ENCODE data around the gene ANKMY1. TPM values are rescaled to one million over a fixed set of nuclear protein-coding genes. Genes with fewer than 3 reads are reported as not detected.

Gene ANKMY1
- total and polyA plus RNA-seq, 2 experiments from 2014 or later: 2.3 to 8.9 TPM

GRCh38 chr2:240508832-240509545 lies 48.8 kb downstream of the ANKMY1 start:
- Histone ChIP-seq H3K27ac (ENCODE audit: low read depth) (no peak overlapping the region), H3K27me3 (ENCODE audit: insufficient read depth) (no peaks in the 10 kb centered on the region), H3K9me2 (ENCODE audit: insufficient read depth) (0 out of 2 replicates have a peak, but pooled peaks cover 4% of the 10 kb centered on the region), H3K4me1 (ENCODE audit: insufficient read depth) (no peaks in the 10 kb centered on the region), H4K20me1 (replicated peaks; ENCODE audit: insufficient read depth) (no peaks in the 10 kb centered on the region), H3K4me2 (no peak overlapping the region), H3K4me3 (no peak overlapping the region), H3K79me2 (replicated peaks; ENCODE audit: insufficient read depth) (no peaks in the 10 kb centered on the region), H3F3A (replicated peaks; ENCODE audit: low read depth) (no peaks in the 10 kb centered on the region), H3K36me3 (ENCODE audit: insufficient read depth) (no peaks in the 10 kb centered on the region), H2AFZ (no peak overlapping the region)
- ATAC-seq (no peak), DNase-seq (ENCODE audit: low spot score) (no peak)
- no peaks in the 10 kb centered on the region; the same call in 2 of the 3 replicates for H3K4me1 Mint-ChIP-seq
- no peaks in the 10 kb centered on the region for H3K36me3 Mint-ChIP-seq (ENCODE audit: low read depth)
- H3K9me3 Mint-ChIP-seq: no peaks in the 10 kb centered on the region
- no peak for TF ChIP-seq JUNB (IDR thresholded peaks at IDR 0.05; ENCODE audit: unreplicated experiment)
- TF ChIP-seq ZNF331 (CRISPR knock-in tag; IDR thresholded peaks at IDR 0.05; ENCODE audit: low read depth): no peak
- TF ChIP-seq EZH2phosphoT487 (IDR thresholded peaks at IDR 0.05; ENCODE audit: unreplicated experiment): no peak
- no peak for TF ChIP-seq ZNF462 (CRISPR knock-in tag; IDR thresholded peaks at IDR 0.05)
- TF ChIP-seq NANOG (IDR thresholded peaks at IDR 0.05; ENCODE audit: borderline replicate concordance): no peak
- TF ChIP-seq CREB1 (CRISPR knock-in tag; IDR thresholded peaks at IDR 0.05; ENCODE audit: low read depth): no peak
- no peak for TF ChIP-seq CTCF (conservative IDR thresholded peaks at IDR 0.05; ENCODE audit: low read depth in 2 of 2)
- TF ChIP-seq EZH2 (IDR thresholded peaks at IDR 0.05; ENCODE audit: low read depth, unreplicated experiment): no peak
- no peak for TF ChIP-seq ZNF114 (CRISPR knock-in tag; IDR thresholded peaks at IDR 0.05)
- TF ChIP-seq POLR2AphosphoS5 (IDR thresholded peaks at IDR 0.05; ENCODE audit: low read depth): no peak
- no peak for TF ChIP-seq REST (IDR thresholded peaks at IDR 0.05; ENCODE audit: unreplicated experiment)
- TF ChIP-seq ETS1 (IDR thresholded peaks at IDR 0.05): no peak
- no peak for TF ChIP-seq STAT1 (IDR thresholded peaks at IDR 0.05; ENCODE audit: unreplicated experiment)
- H3K27ac Mint-ChIP-seq: no peak overlapping the region
- H3K27me3 Mint-ChIP-seq (ENCODE audit: insufficient read depth, low read depth, poor library complexity): peaks cover 11% of the 10 kb centered on the region
- H3K4me3 Mint-ChIP-seq: no peak overlapping the region
